Lower lobe of right lung (tissue), 2 donors: ENCODE measurements around the gene FAM131B. TPM values are rescaled to one million over a fixed set of nuclear protein-coding genes. Genes with fewer than 3 reads are reported as not detected.

ENCODE experiments used
- ATAC-seq, 2 donors: fragments of 200-7000 bp; cut with Tn5 transposase; one replicate each; pipeline ENCODE4 v1.9.1; 2020 to 2022; ENCODE audit warnings: mild to moderate bottlenecking in 2 of 2, moderate library complexity in 2 of 2
- DNase-seq: peaks from one replicate; pipeline ENCODE4 v3.0.0-alpha.2; 2020
- H3K27ac ChIP-seq: fragments of 200-600 bp; one replicate; pipeline ENCODE4 v1.8.0; 2022
- H3K27me3 ChIP-seq: fragments of 200-600 bp; one replicate; pipeline ENCODE4 v1.8.0; 2022; ENCODE audit warnings: low read depth
- H3K36me3 ChIP-seq: fragments of 200-600 bp; one replicate; pipeline ENCODE4 v1.8.0; 2022; ENCODE audit warnings: mild to moderate bottlenecking
- H3K4me1 ChIP-seq: fragments of 200-600 bp; one replicate; pipeline ENCODE4 v1.8.0; 2022
- H3K4me3 ChIP-seq: fragments of 200-600 bp; one replicate; pipeline ENCODE4 v1.8.0; 2022; ENCODE audit warnings: mild to moderate bottlenecking
- H3K9me3 ChIP-seq: fragments of 200-600 bp; one replicate; pipeline ENCODE4 v1.8.0; 2022
- CTCF ChIP-seq: fragments of 200-600 bp; IDR thresholded peaks from one replicate; pipeline ENCODE4 v1.8.0; 2022; ENCODE audit warnings: antibody characterized with exemption, mild to moderate bottlenecking
- intact Hi-C: fragments of 100-400 bp; cut with DNase I; formaldehyde crosslinking; loops from one replicate; pipeline ENCODE4 v1.11.0; 2022
- total RNA-seq: library from RNA; stranded (reverse); fragmentation: NEBNext Ultra II Directional; extraction: Animal tissue kit (Norgen Biotek cat#: 25700); gene quantifications from one replicate; pipeline ENCODE4 v1.2.1, GENCODE V29; 2021
- donor health status: DM: no; HTN: yes; CAD: no; lungs with severe emphysema.

FAM131B gene
- total RNA-seq, 1 donor from 2014 or later, result 0.53 TPM

- Histone ChIP-seq H3K4me1 (peaks cover 41% of the 10 kb centered on the region), H3K4me3 (no peak overlapping the region), H3K9me3 (no peaks in the 10 kb centered on the region), H3K27me3 (no peaks in the 10 kb centered on the region), H3K36me3 (peaks cover 6% of the 10 kb centered on the region), H3K27ac (peak overlapping the region; percentile 57)
- DNase-seq, result peak; percentile 63
- intact Hi-C loops, result no loop called here
- no peak for TF ChIP-seq CTCF
- ATAC-seq, result peak; percentile 41 to 69
Observed at GRCh38 chr7:143396625-143397556, 34.4 kb upstream of the FAM131B start.

- H3K4me3 ChIP-seq, result no peak overlapping the region
- H3K9me3 ChIP-seq, result no peaks in the 10 kb centered on the region
- H3K27ac ChIP-seq, result peak overlapping the region; percentile 57
- ATAC-seq (no peak), DNase-seq (no peak)
- peaks cover 13% of the 10 kb centered on the region for H3K36me3 ChIP-seq
- peaks cover 48% of the 10 kb centered on the region for H3K4me1 ChIP-seq
- H3K27me3 ChIP-seq, result no peaks in the 10 kb centered on the region
- intact Hi-C loops, result no loop called here
- TF ChIP-seq CTCF, result no peak
Observed at GRCh38 chr7:143396182-143396581, 33.7 kb upstream of the FAM131B start.

GRCh38 chr7:143395187-143396149, 33.0 kb upstream of the FAM131B start:
- DNase-seq, result no peak

GRCh38 chr7:143394777-143395176, 32.3 kb upstream of the FAM131B start:
- intact Hi-C loops, result no loop called here
- no peaks in the 10 kb centered on the region for H3K27me3 ChIP-seq
- DNase-seq (no peak), ATAC-seq (no peak)
- H3K36me3 ChIP-seq, result peaks cover 27% of the 10 kb centered on the region
- no peak for TF ChIP-seq CTCF
- no peaks in the 10 kb centered on the region for H3K9me3 ChIP-seq
- no peak overlapping the region for H3K27ac ChIP-seq
- H3K4me1 ChIP-seq, result peaks cover 57% of the 10 kb centered on the region
- no peak overlapping the region for H3K4me3 ChIP-seq

More at GRCh38 chr7:143395187-143396149, 33.0 kb upstream of the FAM131B start:
- Histone ChIP-seq H3K27ac (peak overlapping the region; percentile 57), H3K9me3 (no peaks in the 10 kb centered on the region), H3K4me1 (peaks cover 55% of the 10 kb centered on the region), H3K4me3 (no peak overlapping the region), H3K36me3 (peaks cover 20% of the 10 kb centered on the region), H3K27me3 (no peaks in the 10 kb centered on the region)
- intact Hi-C loops, result no loop called here
- TF ChIP-seq CTCF, result no peak
- ATAC-seq, result peak; percentile 7 to 13

GRCh38 chr7:143394068-143394467, 31.6 kb upstream of the FAM131B start:
- H3K27me3 ChIP-seq, result no peaks in the 10 kb centered on the region
- DNase-seq (no peak), ATAC-seq (no peak)
- H3K9me3 ChIP-seq, result no peaks in the 10 kb centered on the region
- TF ChIP-seq CTCF, result no peak
- peaks cover 57% of the 10 kb centered on the region for H3K4me1 ChIP-seq
- H3K27ac ChIP-seq, result no peak overlapping the region
- H3K4me3 ChIP-seq, result no peak overlapping the region
- H3K36me3 ChIP-seq, result peaks cover 34% of the 10 kb centered on the region
- intact Hi-C loops, result no loop called here
